NCI-H2029 treated with DMSO at 0.1 percent for 48 hours (cell line): ENCODE data around the gene CCNL1.
A peak's percentile ranks its signal among the peaks of the same experiment; 100 is the strongest.
"Not testable (repeated sequence)": the region's sequence is repeated elsewhere in the genome, so short reads cannot be mapped to it uniquely, and the experiment has no call there.

ENCODE experiments used
- DNase-seq: peaks from one replicate; lab custom pipeline; 2025; lab: John Stamatoyannopoulos, UW

The CCNL1 gene

DNA sequence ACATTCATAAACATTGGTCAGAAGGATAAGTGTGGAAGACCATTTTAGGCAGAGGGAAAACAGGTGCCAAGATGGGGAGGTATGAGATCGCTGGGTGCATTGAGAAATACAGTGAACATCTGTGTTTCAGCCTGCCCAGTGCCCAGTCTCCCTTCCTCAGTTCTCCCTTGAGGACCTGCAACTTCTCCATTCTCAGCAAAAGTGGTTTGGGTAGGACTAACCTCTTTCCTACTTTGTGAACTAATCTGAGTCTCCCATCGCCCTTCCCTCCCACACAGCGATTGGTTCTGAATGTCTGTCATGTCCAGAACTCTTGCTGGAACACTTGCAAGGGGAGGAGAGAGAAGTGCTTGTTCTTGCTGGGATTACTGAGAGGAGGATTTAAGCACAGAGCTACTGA lies 10.9 kb upstream of the CCNL1 start:
- no peak for DNase-seq

DNA sequence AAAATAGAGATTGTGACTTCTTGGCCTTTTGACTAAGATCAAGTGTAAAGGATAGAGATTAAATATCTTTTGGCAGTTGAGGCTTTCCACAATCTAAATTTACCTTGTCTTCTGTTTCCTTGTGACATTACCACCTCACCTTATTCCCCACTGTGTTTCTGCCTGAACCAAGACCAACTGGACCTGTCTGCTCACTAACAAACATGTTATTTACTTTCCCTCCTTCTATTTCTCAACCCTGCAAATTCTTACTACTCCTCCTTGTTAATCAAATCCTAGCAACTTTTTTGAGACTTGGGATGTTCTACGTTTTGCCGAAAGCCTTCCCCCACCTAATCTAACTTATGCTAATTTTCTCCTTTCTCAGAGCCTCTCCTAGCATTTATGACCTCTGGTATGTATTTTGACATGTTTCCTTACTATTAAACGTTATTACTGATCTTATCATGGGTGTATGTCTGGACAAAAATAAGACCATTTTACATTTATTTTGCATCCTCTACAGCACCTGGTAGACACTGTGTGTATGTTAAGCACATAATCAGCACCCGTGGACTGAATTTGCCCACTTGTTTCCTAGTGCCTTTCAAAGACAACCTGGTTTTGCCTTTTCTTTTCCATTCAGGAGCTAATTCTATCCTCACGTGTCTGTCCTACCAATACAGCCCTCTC lies 7.6 kb upstream of the CCNL1 start:
- no peak for DNase-seq

- DNase-seq, result no peak
Observed at GRCh38 chr3:157166561-157166960, 6.6 kb upstream of the CCNL1 start.

DNA sequence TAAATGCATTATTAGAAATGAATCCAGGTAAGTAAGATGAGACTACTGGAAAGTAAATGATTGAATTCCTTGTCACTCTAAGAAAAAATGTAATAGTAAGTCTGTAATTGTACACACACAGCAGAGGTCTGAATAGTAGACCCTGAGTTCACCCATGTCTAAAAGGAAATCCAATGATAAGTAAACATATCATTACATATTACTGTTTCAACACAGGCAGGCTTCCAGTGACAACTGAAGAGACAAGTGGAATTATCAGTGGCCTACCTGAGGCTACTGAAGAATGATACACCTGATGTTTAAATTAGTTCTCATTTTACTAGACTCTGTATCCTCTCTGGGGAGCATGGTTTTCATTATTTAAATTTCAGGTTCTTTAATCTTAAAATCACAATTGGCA lies 6.2 kb upstream of the CCNL1 start:
- peak; percentile 51 for DNase-seq

- DNase-seq, result no peak
Observed at GRCh38 chr3:157163217-157163953, 3.4 kb upstream of the CCNL1 start.

- DNase-seq, result not testable (repeated sequence)
Observed at GRCh38 chr3:157162620-157163019, 2.7 kb upstream of the CCNL1 start.

GRCh38 chr3:157160658-157161424 lies 894 bp upstream of the CCNL1 start:
- DNase-seq, result peak; percentile 55

GRCh38 chr3:157159037-157159761 lies 748 bp downstream of the CCNL1 start:
- peak; percentile 62 for DNase-seq

GRCh38 chr3:157157836-157158235 lies 2.1 kb downstream of the CCNL1 start:
- no peak for DNase-seq

- DNase-seq, result no peak
Observed at GRCh38 chr3:157156837-157157635, 2.9 kb downstream of the CCNL1 start.

- no peak for DNase-seq
Observed at GRCh38 chr3:157155591-157155990, 4.4 kb downstream of the CCNL1 start.

GRCh38 chr3:157154563-157155330 lies 5.2 kb downstream of the CCNL1 start:
- no peak for DNase-seq

DNA sequence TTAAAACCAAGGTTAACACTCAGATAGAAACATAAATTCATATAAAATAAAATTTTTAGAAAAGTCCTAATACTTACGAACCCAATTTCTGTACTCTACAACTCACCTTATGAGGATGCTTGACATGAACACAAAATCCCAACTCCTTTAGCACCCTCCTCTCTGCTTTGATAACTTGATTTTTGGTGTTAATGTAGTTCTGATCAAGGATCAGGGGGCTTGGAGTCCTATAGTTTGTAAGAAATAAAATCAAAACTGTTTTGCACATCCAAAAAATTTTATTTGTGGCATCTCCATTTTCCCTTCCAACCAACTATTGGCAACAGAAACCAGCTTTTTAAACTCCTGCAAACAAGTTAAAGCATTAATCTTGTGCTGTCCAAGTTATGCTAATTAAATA lies 7.0 kb downstream of the CCNL1 start:
- no peak for DNase-seq

GRCh38 chr3:157152438-157152837 lies 7.5 kb downstream of the CCNL1 start:
- DNase-seq, result no peak

- DNase-seq, result no peak
Observed at GRCh38 chr3:157151627-157152026, 8.3 kb downstream of the CCNL1 start.

DNA sequence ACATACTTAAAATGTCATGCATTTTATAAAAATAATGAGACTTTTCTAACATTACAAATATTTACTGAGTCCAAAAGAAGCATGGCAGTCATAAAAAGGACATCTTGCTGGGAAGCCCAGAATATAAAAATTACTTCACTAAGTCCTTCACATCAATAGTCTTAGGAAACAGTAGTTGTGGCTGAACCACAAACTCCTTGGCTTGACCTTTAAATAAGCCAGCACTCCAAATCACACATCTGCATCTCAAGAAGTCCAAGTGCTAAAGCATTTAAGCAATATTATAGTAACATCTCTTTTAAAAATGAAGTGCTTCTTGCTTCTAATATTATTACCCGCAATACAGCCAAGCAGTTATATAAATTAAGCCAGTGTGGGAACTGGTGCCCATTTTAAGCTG lies 8.8 kb downstream of the CCNL1 start:
- DNase-seq, result no peak

DNA sequence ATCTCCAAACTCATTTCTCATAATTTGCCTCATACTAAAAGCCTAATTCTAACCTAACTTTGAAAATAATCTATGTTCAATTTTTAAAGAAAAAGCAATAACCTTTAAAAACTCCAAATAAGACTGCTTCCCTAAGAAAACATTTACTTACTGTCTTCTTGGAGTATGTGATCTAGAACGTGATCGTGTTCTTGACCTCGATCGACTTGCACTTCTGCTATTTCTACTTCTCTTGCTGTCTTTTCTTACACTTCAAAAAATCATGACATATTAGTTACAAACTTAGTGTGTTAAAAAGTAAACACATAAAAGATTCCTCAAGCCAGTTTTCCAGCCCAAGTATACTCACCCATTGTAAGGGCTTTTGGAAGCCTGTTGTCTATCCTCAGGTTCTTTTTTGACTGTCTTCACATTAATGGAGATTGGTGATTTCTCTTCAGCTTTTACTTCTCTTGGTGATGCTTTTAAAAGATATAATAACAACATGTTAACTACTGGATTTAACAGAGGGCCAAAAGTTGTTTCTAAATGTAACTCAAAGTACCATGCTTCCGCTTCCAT lies 10.7 kb downstream of the CCNL1 start:
- DNase-seq, result no peak

DNA sequence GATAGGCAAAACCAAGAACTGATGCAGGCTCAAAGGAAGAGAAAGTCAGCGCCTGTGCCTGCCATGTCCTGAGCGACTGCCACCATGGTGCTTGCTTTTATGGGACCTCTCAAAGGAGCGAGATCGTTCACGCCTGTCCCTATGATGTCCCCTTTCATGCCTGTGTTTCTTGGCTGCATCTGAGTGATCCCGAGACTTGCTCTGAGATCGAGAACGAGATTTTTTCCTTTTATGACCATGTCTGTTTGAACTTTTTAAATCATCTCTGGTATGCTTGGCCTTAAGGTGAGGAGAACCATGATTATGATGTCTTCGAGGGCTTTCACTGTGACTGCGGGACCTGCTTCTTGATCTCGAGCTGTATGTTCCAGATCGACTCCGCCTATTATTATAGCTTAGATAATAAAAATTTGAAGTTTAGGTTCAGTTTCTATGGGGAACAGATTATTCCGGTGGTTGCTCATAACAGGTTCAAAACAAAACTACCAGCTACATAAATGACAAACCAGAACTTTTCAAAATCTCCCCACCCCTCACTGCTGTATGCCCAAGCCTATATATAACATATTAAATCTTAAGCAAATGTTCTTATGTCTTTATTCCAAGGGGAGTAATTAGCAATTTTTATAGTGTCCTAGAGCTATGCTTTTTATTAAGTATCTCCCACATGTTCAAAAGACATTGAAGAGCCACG lies 11.6 kb downstream of the CCNL1 start:
- DNase-seq, result no peak

DNA sequence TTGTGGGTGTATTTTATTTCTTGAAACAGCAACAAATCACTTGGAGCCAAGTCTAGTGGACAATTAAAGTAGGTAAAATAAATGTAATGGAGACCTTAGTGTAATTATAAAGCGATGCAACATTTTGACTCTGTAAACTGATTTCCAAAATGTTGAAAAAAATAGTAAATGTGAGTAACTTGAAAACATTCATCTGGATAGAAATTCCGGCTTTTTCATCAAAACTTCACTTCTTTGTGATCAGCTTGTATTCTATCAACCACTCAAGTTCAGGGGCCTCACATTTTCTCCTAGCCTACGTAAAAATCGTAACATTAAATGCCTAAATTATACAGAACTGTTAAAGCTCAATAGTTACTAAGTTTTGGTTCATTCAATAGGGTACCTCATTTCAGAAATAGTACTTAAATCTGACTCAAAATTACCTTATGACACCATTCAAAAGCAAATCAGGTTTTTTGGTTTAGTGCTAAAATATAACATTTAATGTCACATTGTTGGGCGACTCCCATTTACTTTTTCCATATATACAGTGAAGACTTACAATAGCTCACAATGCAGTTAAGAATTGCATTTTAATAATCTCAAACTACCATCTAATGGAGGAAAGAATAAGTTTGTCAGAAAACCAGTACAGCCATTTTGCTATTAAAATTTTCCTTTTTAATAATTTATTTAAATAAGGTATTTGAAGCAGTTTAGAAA lies 12.7 kb downstream of the CCNL1 start:
- no peak for DNase-seq
